ENCODE results near the gene CACNA1F.

CACNA1F gene

GRCh38 chrX:49257846-49258748 lies 25.0 kb upstream of the CACNA1F start:
- no peak for DNase-seq (ENCODE audit: low read depth in 2 of 2)

GRCh38 chrX:49257074-49257790 lies 24.1 kb upstream of the CACNA1F start:
- no peak for DNase-seq (ENCODE audit: low read depth in 2 of 2)

- DNase-seq (ENCODE audit: low read depth in 2 of 2) = no peak
Observed at GRCh38 chrX:49256268-49256995, 23.3 kb upstream of the CACNA1F start.

GRCh38 chrX:49254639-49255038 lies 21.5 kb upstream of the CACNA1F start:
- DNase-seq (ENCODE audit: low read depth in 2 of 2) = no peak

- DNase-seq (ENCODE audit: low read depth in 2 of 2) = no peak
Observed at GRCh38 chrX:49251325-49251724, 18.2 kb upstream of the CACNA1F start.

GRCh38 chrX:49250578-49250977 lies 17.4 kb upstream of the CACNA1F start:
- no peak for DNase-seq (ENCODE audit: low read depth in 2 of 2)

- DNase-seq (ENCODE audit: low read depth in 2 of 2) = no peak
Observed at GRCh38 chrX:49250066-49250465, 16.9 kb upstream of the CACNA1F start.

- no peak for DNase-seq (ENCODE audit: low read depth in 2 of 2)
Observed at GRCh38 chrX:49249616-49250015, 16.5 kb upstream of the CACNA1F start.

GRCh38 chrX:49249071-49249470 lies 15.9 kb upstream of the CACNA1F start:
- DNase-seq (ENCODE audit: low read depth in 2 of 2) = no peak

- no peak for DNase-seq (ENCODE audit: low read depth in 2 of 2)
Observed at GRCh38 chrX:49247916-49248811, 15.0 kb upstream of the CACNA1F start.

GRCh38 chrX:49247346-49247745 lies 14.2 kb upstream of the CACNA1F start:
- no peak for DNase-seq (ENCODE audit: low read depth in 2 of 2)

- no peak for DNase-seq (ENCODE audit: low read depth in 2 of 2)
Observed at GRCh38 chrX:49246541-49246940, 13.4 kb upstream of the CACNA1F start.

GRCh38 chrX:49244207-49244606 lies 11.1 kb upstream of the CACNA1F start:
- no peak for DNase-seq (ENCODE audit: low read depth in 2 of 2)

GRCh38 chrX:49243166-49243565 lies 10.0 kb upstream of the CACNA1F start:
- no peak for DNase-seq (ENCODE audit: low read depth in 2 of 2)

GRCh38 chrX:49242545-49243066 lies 9.5 kb upstream of the CACNA1F start:
- no peak for DNase-seq (ENCODE audit: low read depth in 2 of 2)

GRCh38 chrX:49238735-49239134 lies 5.6 kb upstream of the CACNA1F start:
- DNase-seq (ENCODE audit: low read depth in 2 of 2) = no peak

GRCh38 chrX:49237060-49237459 lies 3.9 kb upstream of the CACNA1F start:
- no peak for DNase-seq (ENCODE audit: low read depth in 2 of 2)

GRCh38 chrX:49233887-49234555 lies 881 bp upstream of the CACNA1F start:
- DNase-seq (ENCODE audit: low read depth in 2 of 2) = no peak

GRCh38 chrX:49232525-49232924 lies 615 bp downstream of the CACNA1F start:
- DNase-seq (ENCODE audit: low read depth in 2 of 2) = no peak

- no peak for DNase-seq (ENCODE audit: low read depth in 2 of 2)
Observed at GRCh38 chrX:49231333-49232000, 1.7 kb downstream of the CACNA1F start.
